Activated T-cell treated with anti-CD3 and anti-CD28 coated beads for 24 hours (primary cell): Measurements from ENCODE around the gene TTC33.
"Not testable (repeated sequence)": the region's sequence is repeated elsewhere in the genome, so short reads cannot be mapped to it uniquely, and the experiment has no call there.

Source experiments
- DNase-seq: peaks from one replicate; pipeline ENCODE4 v3.0.0-alpha.2; 2020; ENCODE audit warnings: low read depth

TTC33 gene, protein sequence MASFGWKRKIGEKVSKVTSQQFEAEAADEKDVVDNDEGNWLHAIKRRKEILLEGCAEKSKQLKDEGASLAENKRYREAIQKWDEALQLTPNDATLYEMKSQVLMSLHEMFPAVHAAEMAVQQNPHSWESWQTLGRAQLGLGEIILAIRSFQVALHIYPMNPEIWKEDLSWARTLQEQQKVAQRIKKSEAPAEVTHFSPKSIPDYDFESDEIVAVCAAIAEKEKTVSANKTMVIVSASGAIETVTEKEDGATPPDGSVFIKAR

DNA sequence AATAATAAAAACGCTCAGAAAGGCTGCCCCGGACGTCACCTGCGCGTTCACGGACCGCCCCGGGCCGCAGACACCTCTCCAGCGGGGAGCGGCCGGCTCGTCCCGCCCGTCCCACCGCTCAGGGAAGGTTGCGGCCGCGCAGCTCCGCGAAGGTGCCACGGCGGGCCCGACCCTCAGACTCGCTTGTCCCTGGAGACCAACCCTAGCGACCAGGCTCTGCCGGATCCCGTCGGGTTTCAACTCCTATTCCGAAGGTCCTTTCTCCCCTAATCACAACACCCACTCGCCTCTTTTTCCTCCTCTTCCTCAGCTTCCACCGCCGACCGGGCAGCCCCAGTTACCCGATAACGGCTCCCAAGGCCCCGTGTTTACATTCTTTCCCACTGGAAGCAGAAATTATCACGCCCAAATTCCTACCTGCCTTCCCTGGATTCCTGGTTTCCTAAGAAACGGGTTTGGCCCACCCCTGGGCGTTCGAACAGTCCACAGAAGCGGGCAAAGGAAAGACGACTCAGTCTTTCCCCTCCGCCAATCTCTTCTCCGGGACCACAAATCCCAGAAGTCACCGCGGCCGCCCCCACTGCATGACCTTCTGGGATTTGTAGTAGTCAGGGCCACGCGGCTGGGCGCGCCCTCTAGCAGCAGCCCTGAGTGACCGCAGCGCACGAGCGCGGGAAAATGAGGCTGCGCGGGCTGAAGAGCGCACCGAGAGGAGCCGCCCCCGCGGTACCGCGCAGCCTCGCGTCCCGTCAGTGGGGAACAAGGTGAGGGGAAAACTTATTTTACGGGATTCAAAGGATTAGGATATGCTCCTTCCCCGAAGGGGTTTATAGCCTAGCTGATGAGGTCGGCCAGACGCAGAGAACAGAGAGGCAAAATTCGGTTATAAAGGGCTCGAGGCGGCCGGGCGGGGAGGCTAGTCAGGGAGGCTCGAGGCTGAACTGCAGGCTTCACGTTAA lies at the start of gene TTC33:
Gene TTC33 (minus strand): TSS at position 555 of the 959 bp plus-strand sequence. CDS start 8,943 bp downstream, outside the sequence.
- DNase-seq, result peak; percentile 93

DNA sequence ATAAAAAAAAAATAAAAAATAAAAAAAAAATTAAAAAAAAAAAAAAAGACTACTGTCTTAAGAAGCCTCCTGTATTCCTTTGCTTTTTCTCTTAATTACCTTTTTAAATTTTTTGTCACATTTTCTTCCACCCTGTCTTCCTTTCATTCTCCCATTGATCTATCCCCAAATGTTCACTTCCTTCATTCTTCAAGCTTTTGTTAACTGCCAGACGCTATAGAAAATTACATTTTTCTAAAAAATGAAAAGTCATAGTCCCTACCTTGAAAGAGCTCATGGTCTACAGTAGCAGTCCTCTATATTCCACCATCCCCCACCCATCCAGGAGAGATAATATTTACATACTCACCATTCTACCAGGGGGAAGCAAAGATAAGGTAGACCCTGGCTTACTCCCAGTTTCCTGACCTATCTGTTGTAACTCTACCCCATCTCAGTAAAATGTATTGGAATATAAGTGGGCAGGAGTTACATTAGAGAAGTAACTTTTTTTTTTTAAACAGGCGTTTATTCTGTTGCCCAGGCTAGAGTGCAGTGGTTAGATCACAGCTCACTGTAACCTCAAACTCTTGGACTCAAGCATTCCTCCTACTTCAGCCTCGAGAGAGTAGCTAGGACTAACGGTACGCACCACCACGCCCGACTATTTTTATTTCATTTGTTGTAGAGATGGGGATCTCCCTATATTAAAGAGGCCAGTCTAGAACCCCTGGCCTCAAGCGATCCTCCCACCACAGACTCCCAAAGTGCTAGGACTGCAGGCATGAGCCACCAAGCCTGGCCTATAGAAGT lies 46.2 kb upstream of the TTC33 start:
- no peak for DNase-seq

DNA sequence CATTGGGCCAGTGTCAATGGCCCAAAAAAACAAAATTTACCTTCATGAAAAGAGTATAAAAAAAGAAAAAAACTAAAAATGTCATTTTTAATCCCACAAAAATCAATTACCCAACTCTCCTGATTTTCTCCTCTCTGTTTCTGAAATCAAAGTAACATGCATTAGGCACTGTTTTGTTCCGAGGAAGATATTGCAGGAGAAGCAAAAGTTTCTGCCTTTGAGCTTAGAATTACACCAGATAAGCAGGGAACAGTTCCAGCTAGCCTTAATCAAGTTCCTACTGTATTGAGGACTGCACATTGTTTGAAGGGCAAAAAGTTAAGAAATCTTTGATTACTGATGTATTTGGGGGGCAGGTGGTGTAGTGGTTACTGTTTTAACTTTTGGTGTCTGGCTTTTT lies 43.5 kb upstream of the TTC33 start:
- no peak for DNase-seq

DNA sequence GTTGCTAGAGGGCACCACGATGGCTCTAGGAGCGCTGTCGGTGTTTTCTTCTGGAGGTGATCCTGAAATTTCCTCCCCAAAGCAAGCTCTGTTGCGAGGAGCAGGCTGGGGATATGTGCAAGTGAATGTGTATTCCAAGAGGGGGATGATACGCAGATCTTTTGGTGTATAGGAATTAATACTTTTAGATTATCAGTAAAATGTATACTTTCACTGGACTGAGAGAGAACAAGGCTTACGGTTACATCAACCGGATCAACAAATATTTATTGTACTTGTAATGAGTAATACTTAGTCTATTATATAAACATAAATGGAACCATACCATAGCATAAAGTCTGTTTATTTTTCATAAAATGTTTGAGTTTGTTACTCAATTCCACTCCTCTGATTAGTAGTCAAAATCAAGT lies 43.0 kb upstream of the TTC33 start:
- no peak for DNase-seq

DNA sequence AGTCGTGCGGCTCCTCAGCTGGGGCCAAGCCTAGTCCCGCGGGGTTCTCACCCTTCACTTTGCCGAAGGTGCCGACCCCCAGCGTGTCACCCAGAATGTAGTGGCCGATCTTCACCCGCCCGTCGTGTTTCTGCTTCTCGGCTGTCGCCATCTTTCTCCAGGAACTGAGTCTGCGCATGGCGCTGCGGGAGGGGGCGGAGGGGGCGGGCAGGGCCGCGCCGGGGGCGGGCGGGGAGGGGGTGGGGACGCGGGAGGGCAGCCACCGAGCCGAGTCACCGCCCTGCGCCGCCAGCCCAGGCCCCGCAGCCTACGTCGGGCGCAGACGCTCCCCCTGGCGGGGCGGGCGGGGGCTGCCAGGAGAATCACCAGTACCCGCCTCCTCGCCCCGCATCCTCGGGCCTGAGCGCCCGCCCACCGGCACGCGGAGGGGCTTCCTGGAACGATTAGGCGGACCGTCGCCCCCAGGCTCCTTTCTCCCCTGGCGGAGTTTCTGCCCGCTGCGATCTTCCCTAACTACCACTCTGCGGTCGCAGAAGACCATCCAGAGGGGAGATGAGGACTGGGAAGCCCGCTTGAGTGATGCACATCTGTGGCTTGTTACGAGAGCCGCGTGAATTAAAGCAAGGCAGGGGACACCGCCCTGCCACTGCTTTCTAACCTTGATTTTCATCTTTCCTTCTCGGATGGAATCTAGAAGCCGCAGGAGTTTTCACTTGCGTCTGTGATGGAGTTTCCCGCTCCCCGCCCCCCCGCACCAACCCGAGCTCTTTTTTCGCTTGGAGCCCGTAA lies 42.4 kb upstream of the TTC33 start, which contains the start of gene PRKAA1:
Gene PRKAA1 (minus strand): TSS at position 363 of the 789 bp plus-strand sequence. CDS start 185 bp downstream, at position 178.
- peak; percentile 82 for DNase-seq

DNA sequence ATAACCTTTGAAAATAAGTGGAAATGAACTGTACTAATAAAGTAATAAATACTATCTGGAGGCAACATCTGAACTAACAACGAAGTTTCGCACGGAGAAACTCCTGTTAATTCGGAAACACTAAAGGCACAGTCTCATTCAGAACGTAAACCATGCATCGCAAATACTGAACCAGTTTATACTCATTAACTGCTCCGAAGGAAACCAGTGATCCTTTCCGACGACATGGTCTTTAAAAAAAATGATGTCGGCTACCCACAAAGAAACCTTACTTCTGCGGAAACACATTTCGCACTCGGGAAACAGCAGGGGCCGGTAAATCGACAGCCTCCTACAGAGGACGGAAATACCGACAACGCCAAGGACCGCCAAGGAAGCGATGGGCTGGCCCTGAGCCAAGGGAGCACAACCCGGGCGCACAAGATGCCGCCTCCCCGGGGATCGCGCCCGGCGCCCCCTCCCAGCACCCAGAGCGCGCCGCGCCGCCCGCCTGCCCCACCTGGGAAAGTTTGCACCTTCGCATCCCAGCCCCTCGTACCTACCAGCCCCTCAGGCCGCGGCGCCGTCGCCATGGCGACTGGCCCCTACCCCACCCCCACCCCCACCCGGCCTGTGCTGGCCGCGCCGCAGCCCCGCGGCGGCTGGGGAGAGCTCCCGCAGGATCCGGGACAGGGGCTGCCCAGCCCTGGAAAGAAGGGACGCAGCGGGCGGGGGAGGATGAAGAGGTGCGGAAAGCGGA lies 41.7 kb upstream of the TTC33 start:
- peak; percentile 68 for DNase-seq

DNA sequence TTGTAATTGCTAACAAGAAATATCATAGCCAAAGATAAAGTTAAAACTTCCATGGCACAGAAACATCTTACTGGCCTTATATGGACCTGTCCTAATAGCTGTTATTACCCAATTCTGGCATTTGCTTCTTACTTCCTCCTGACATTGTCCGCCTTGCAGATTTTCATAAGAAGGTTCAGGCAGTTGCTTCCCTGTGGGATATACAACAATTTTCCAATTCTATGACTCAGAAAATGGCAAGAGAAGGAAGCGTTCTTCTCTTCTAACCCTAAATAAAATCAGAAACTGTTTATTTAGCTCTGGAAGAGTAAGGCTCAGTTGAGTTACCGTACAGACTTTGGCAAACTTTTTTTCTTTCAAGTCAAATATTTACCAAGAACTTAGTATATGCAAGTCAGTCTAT lies 40.7 kb upstream of the TTC33 start:
- no peak for DNase-seq

DNA sequence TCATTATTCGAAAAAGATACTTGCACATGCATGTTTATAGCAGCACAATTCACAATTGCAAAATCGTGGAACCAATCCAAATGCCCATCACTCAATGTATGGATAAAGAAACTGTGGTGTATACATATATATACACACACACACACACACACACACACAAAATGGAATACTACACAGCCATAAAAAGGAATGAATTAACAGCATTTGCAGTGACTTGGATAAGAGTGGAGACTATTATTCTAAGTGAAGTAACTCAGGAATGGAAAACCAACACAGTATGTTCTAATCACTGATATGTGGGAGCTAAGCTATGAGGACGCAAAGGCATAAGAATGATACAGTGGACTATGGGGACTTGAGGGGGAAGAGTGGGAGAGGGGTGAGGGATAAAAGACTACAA lies 39.1 kb upstream of the TTC33 start:
- not testable (repeated sequence) for DNase-seq

DNA sequence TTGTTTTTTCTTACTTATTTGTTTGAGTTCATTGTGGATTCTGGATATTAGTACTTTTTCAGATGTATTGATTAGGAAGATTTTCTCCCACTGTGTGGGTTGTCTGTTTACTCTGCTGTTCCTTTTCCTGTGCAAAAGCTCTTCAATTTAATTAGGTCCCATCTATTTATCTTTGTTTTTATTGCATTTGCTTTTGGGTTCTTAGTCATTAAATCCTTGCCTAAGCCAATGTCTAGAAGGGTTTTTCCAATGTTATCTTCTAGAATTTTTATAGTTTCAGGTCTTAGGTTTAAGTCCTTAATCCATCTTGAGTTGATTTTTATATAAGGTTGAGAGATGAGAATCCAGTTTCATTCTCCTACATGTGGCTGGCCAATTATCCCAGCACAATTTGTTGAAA lies 38.6 kb upstream of the TTC33 start:
- not testable (repeated sequence) for DNase-seq

DNA sequence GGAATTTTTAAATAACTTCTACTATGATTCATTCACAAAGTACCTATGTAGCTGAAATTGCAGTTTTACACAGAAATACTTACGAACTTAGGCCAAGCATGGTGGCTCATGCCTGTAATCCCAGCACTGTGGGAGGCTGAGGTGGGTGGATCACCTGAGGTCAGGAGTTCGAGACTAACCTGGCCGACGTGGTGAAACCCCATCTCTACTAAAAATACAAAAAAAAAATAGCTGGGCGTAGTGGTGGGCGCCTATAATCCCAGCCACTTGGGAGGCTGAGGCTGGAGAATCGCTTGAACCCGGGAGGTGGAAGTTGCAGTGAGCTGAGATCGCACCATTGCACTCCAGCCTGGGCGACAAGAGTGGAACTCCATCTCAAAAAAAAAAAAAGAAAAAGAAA lies 36.9 kb upstream of the TTC33 start:
- DNase-seq, result not testable (repeated sequence)

DNA sequence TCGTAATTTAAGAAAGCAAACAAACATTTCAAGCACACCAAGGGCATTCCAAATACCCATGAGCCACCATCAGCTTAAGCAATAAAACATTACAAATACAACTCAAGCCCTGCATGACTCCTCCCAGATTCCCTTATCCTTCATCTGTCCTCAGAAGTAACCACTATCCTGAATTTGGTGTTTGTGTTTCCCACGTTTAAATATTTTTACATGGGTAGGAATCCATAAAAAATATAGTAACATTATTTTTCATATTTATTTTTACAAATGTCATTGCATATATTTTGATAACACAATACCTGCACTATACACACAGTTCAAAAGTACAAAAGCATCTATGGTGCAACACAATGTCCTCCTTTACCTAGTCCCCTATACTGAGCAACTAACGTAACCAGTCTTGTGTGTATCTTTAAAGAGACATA lies 36.0 kb upstream of the TTC33 start:
- no peak for DNase-seq

DNA sequence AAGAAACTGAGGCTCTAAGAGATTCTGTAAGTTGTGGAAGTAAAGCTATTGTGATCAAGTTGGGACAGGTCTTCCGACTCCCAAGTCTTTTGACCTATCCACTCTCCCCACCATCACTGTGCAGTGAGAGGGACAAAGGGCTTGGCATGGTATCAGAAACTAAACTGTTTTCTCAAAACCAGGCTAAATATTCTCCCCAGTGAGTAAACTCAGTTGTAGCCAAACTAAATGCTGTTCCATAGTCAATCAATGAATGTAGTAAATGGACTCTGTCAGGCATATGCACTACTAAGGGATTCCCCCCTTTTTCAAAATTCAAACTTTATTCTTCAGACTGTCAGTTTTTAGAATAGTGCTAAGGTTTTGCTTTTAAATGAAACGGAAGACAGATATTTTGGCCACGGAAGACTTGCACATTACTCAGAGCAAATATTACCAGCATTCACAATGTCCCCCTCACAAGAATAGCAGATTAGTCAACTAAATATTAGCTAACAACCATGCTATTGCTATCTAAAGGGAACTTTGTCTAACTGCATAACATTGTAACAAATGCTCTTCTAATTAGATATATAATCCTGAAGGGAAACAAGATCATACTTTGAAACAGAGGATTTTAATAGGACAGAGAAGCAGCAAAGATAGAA lies 35.3 kb upstream of the TTC33 start:
- no peak for DNase-seq

DNA sequence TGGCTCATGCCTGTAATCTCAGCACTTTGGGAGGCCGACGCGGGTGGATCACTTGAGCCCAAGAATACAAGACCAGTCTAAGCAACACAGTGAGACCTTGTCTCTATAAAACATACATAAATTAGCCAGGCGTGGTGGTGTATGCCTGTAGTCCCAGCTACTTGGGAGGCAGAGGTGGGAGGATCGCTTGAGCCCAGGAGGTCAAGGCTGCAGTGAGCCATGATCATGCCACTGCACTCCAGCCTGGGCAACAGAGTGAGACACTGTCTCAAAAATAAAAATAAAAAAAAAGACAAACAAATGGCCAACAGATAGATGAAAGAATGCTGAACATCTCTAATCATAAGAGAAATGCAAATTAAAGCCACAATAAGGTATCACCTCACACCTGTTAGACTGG lies 33.2 kb upstream of the TTC33 start:
- not testable (repeated sequence) for DNase-seq

DNA sequence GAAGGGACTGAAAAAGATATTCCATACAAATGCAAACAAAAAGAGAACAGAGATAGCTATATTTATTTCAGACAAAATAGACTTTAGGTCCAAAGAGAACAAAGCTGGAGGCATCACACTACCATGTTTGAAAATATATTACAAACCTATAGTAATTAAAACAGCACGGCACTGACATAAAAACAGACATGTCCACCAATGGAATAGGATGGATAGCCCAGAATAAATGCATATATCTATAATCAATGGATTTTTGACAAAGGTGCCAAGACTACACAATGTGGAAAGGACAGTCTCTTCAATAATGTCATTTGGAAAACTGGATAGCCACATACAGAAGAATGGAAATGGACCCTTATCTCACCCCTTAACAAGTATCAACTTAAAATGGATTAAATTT lies 32.2 kb upstream of the TTC33 start:
- DNase-seq, result no peak

DNA sequence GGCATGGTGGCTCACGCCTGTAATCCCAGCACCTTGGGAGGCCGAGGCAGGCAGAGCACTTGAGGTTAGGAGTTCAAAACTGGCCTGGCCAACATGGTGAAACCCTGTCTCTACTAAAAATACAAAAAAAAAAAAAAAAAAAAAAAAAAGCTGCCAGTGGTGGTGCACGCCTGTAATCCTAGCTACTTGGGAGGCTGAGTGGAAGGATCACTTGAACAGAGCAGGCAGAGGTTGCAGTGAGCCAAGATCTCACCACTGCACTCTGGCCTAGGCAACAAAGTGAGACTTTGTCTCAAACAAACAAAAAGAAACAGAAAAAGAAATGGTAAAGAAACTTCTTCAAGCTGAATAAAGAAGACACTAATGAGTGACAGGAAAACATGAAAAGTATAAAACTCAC lies 30.9 kb upstream of the TTC33 start:
- not testable (repeated sequence) for DNase-seq

DNA sequence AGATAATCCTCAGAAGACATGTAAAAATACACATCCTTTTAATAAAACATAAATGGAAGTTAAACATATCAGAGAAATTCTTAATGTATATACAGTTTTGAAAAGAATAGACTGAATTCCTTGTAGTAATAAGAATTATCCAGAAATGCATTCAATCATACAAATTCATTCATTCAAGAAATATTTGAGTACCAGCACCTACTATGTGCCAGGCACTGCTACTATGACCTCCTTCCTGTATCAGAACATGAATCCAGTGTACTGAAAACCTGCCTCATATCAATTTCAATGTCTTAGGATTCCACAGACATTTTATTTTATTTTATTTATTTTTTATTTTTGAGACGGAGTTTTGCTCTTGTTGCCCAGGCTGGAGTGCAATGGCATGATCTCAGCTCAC lies 29.2 kb upstream of the TTC33 start:
- no peak for DNase-seq

DNA sequence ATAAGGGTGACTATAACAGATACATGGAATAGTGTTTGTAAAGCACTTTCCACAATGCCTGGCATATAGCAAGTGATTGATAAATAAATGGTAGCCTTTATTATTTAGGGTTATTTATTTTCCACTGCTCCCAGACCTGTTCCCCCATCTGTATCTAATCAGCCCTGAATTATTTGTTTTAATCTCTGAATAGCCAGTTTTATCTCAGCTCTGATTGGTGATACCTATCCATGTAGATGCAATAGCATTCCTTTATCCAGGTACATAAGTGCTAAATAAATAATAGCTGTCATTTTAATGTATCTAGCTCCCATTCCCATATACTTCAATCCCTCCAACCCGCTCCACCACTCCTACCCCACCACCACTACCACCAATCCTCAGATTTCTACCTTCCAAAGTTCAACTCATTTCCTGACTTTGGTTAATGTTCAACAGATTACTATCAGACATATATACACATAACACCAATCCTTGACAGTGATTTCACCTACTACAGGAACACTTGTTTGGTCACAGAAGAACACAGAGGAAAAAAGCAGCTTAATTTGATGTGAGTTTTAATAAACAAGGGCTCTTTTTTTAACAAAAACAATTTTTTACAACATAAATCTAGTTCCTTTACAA lies 28.4 kb upstream of the TTC33 start:
- no peak for DNase-seq

DNA sequence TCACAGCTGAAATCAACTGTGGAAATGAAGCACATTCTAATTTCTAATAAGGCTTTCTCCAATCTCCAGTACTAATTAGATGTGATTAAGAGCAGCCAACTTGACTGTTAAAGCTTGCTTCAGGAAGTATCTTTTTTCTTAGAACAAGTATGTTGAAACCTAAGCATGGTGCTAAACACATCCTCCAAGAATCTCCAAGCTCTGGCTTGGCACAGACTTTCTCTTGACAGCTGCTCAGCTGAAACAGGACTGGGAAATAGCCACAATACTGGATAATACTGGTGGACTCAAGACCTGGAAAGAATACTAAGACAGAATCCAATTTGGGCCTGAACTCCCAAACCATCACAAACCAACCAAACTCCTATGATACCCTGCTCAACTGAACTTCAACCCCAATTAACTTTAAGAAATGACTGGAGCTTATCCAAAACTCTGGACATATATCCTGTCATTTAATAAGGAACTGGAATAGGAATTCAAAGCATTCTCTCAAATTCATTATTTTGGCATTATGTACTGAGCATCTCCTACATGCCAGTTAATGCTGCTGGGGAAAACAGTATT lies 26.2 kb upstream of the TTC33 start:
- DNase-seq, result no peak

DNA sequence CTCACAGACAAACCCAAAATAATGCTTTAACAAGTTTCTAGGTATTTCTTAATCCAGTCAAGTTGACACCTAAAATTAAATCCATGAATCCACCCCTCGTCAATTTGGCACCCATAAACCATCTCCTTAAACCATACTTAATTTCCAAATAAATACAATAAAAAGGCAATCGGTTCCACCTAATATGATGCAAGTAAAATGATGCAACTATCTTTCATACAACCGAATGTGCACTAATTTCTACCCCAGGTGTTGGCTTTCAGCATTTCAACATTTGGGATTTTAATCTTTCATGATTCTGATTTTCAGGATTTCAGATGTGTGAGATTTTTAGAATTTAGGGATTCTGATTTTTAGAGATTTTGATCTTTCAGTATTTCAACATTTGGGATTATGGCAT lies 25.1 kb upstream of the TTC33 start:
- DNase-seq, result no peak
